ENCODE measurements around the gene ZBTB40. TPM values are rescaled to one million over a fixed set of nuclear protein-coding genes. Genes with fewer than 3 reads are reported as not detected.

ZBTB40 gene
- total RNA-seq = 10 to 100 TPM in 3 of 4 donors, 1 to 10 TPM in 1; 7.2 to 14.1 (median 10.3) TPM
- polyA plus RNA-seq = 10 to 100 TPM in 1 of 3 donors, 1 to 10 TPM in 2; 3.8 to 11.4 (median 4.1) TPM
- long read RNA-seq, donor 1, partial matches to known transcripts = 0 of 2 reads
- long read RNA-seq, donor 1, other reads (novel, unspliced or antisense) = 2 of 2 reads
- long read RNA-seq, donor 2, partial matches to known transcripts = 6 of 14 reads
- long read RNA-seq, donor 2, other reads (novel, unspliced or antisense) = 8 of 14 reads

- intact Hi-C loops (cut with DNase I) = loop anchor here in 1 of 2 donors (2.0 kb wide), 1 partner anchor 49 kb away; no protein-coding TSS in a partner anchor
- 0 to 1% (median 0%) methylated on average over 49 to 68 of the region's 68 CpGs for WGBS, 3 donors
- no peaks in the 10 kb centered on the region for H3K9me3 ChIP-seq
- peak within 1 kb of the TSS; percentile 93 for H3K4me3 ChIP-seq
- TF ChIP-seq, protein P1, sequence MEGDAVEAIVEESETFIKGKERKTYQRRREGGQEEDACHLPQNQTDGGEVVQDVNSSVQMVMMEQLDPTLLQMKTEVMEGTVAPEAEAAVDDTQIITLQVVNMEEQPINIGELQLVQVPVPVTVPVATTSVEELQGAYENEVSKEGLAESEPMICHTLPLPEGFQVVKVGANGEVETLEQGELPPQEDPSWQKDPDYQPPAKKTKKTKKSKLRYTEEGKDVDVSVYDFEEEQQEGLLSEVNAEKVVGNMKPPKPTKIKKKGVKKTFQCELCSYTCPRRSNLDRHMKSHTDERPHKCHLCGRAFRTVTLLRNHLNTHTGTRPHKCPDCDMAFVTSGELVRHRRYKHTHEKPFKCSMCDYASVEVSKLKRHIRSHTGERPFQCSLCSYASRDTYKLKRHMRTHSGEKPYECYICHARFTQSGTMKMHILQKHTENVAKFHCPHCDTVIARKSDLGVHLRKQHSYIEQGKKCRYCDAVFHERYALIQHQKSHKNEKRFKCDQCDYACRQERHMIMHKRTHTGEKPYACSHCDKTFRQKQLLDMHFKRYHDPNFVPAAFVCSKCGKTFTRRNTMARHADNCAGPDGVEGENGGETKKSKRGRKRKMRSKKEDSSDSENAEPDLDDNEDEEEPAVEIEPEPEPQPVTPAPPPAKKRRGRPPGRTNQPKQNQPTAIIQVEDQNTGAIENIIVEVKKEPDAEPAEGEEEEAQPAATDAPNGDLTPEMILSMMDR (IDR thresholded peaks at IDR 0.05) = no peak
- peak within 1 kb of the TSS; percentile 88 for H3K27ac ChIP-seq
- H3K4me1 ChIP-seq = peaks cover 43% of the 10 kb centered on the region
- DNase-seq (peak; percentile 98 to 99), ATAC-seq (peak; percentile 95 to 99 (median 98))
- H3K36me3 ChIP-seq (ENCODE audit: insufficient read depth in 1 of 2, low read depth in 1 of 2) = no peaks in the 10 kb centered on the region
- H3K27me3 ChIP-seq (ENCODE audit: insufficient read depth in 3 of 3, low read length in 2 of 3) = no peaks in the 10 kb centered on the region
These were observed at the start of gene ZBTB40 for GRCh38 chr1:22451702-22452480. Gene ZBTB40, plus strand, starts transcription at chr1:22451851. Its CDS starts 38,098 bp downstream, at chr1:22489949.

GRCh38 chr1:22402356-22403053, 49.1 kb upstream of the ZBTB40 start:
- H3K27me3 ChIP-seq (ENCODE audit: insufficient read depth in 3 of 3, low read length in 2 of 3) = peaks cover 0 to 54% (median 3%) of the 10 kb centered on the region in 3 donors
- H3K4me3 ChIP-seq = no peak overlapping the region
- H3K4me1 ChIP-seq = no peaks in the 10 kb centered on the region
- 65 to 74% (median 66%) methylated on average over 12 of the region's 12 CpGs for WGBS, 3 donors
- H3K27ac ChIP-seq = no peak overlapping the region
- DNase-seq (no peak), ATAC-seq (no peak)
- intact Hi-C loops (cut with DNase I) = no loop called here
- no peaks in the 10 kb centered on the region for H3K9me3 ChIP-seq
- TF ChIP-seq, protein P1 (IDR thresholded peaks at IDR 0.05) = no peak
- no peaks in the 10 kb centered on the region for H3K36me3 ChIP-seq (ENCODE audit: insufficient read depth in 1 of 2, low read depth in 1 of 2)

GRCh38 chr1:22404486-22404885, 47.2 kb upstream of the ZBTB40 start:
- intact Hi-C loops (cut with DNase I) = no loop called here
- WGBS, 3 donors = 64 to 70% (median 64%) methylated on average over 5 of the region's 5 CpGs
- TF ChIP-seq, protein P1 (IDR thresholded peaks at IDR 0.05) = no peak
- DNase-seq (no peak), ATAC-seq (no peak)
- Histone ChIP-seq H3K9me3 (no peaks in the 10 kb centered on the region), H3K36me3 (ENCODE audit: insufficient read depth in 1 of 2, low read depth in 1 of 2) (no peaks in the 10 kb centered on the region), H3K4me1 (no peaks in the 10 kb centered on the region), H3K27ac (no peak overlapping the region), H3K4me3 (no peak overlapping the region), H3K27me3 (ENCODE audit: insufficient read depth in 3 of 3, low read length in 2 of 3) (peaks cover 0 to 50% (median 0%) of the 10 kb centered on the region in 3 donors)

DNA sequence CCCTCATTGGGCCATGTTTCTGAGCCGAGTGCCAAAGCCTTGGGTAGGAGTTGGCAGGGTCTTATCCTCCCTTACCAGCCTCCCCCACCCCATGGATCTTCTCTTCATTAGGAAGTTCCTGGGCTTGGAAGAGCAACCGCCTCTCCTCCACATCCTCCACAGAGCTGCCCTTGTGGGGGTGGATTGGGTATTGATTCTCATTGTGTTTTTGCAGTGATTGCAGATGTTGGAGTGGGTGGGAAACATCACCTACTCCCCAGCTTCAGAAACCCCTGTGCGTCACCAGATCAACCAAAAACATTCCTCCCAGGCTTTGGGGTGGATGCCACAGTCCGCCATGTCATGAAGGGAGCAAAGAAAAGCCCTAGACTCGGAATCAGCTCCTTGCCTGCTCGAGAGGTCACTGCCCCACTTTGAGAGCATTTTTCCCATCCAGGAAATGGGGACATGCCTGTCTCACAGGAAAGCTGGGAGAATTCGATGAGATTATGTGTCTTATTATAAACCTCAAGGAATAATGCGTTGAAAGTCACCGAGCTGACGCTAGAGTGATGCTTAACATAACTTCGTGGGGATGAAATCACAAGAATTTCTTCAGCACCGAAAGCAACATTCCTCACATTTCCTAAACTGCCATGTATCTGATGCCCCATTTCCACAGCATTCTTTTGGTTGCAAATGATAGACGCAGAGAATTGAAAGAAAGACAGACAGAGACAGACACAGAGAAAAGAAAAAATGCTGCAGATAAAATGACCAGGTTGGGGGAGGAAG, 44.7 kb upstream of the ZBTB40 start:
- Histone ChIP-seq H3K4me3 (no peak overlapping the region), H3K27me3 (ENCODE audit: insufficient read depth in 3 of 3, low read length in 2 of 3) (peaks cover 0 to 35% (median 0%) of the 10 kb centered on the region in 3 donors), H3K4me1 (no peaks in the 10 kb centered on the region), H3K9me3 (no peaks in the 10 kb centered on the region), H3K27ac (no peak overlapping the region), H3K36me3 (ENCODE audit: insufficient read depth in 1 of 2, low read depth in 1 of 2) (no peaks in the 10 kb centered on the region)
- DNase-seq (no peak), ATAC-seq (no peak)
- intact Hi-C loops (cut with DNase I) = no loop called here
- WGBS, 3 donors = 53 to 60% (median 53%) methylated on average over 13 of the region's 13 CpGs
- TF ChIP-seq, protein P1 (IDR thresholded peaks at IDR 0.05) = no peak

All from psoas muscle (tissue), 8 donors.